ENCODE data around the gene CLNK. TPM values are rescaled to one million over a fixed set of nuclear protein-coding genes. Genes with fewer than 3 reads are reported as not detected.

The CLNK gene
- total and polyA plus RNA-seq, 2 experiments from 2014 or later, result not detected

GRCh38 chr4:10704430-10704810 is 19.9 kb upstream of the CLNK start:
- Histone ChIP-seq H3K27ac (no peak overlapping the region), H3K27me3 (no peaks in the 10 kb centered on the region), H2AFZ (no peak overlapping the region), H3K9me2 (replicated peaks; ENCODE audit: insufficient read depth) (no peaks in the 10 kb centered on the region), H3K9me3 (ENCODE audit: low read depth) (no peaks in the 10 kb centered on the region), H4K20me1 (ENCODE audit: insufficient read depth, poor library complexity, severe bottlenecking) (no peaks in the 10 kb centered on the region), H3K4me2 (no peak overlapping the region), H3K79me2 (no peaks in the 10 kb centered on the region), H3K36me3 (replicated peaks; ENCODE audit: insufficient read depth, low read depth) (no peaks in the 10 kb centered on the region), H3K4me3 (no peak overlapping the region), H3K4me1 (ENCODE audit: insufficient read depth) (peaks cover 19% of the 10 kb centered on the region)
- no peak for DNase-seq (ENCODE audit: low spot score)
- TF ChIP-seq CTCF (IDR thresholded peaks at IDR 0.05; ENCODE audit: poor library complexity) (no peak), EZH2phosphoT487 (IDR thresholded peaks at IDR 0.05; ENCODE audit: low read depth, severe bottlenecking, unreplicated experiment) (no peak), EZH2 (IDR thresholded peaks at IDR 0.05; ENCODE audit: borderline replicate concordance) (no peak)

- DNase-seq (ENCODE audit: low spot score), result no peak
- no peak overlapping the region for H3K4me3 ChIP-seq
- H4K20me1 ChIP-seq (ENCODE audit: insufficient read depth, poor library complexity, severe bottlenecking), result no peaks in the 10 kb centered on the region
- no peak overlapping the region for H3K4me2 ChIP-seq
- no peak overlapping the region for H3K27ac ChIP-seq
- peaks cover 19% of the 10 kb centered on the region for H3K4me1 ChIP-seq (ENCODE audit: insufficient read depth)
- no peaks in the 10 kb centered on the region for H3K79me2 ChIP-seq
- WGBS (ENCODE audit: low lambda C conversion rate, missing lambda C conversion rate), result 80% methylated on average over 3 of the region's 3 CpGs
- no peaks in the 10 kb centered on the region for H3K36me3 ChIP-seq (replicated peaks; ENCODE audit: insufficient read depth, low read depth)
- H3K27me3 ChIP-seq, result no peaks in the 10 kb centered on the region
- H3K9me2 ChIP-seq (replicated peaks; ENCODE audit: insufficient read depth), result no peaks in the 10 kb centered on the region
- H3K9me3 ChIP-seq (ENCODE audit: low read depth), result no peaks in the 10 kb centered on the region
- TF ChIP-seq EZH2 (IDR thresholded peaks at IDR 0.05; ENCODE audit: borderline replicate concordance) (no peak), CTCF (IDR thresholded peaks at IDR 0.05; ENCODE audit: poor library complexity) (no peak), EZH2phosphoT487 (IDR thresholded peaks at IDR 0.05; ENCODE audit: low read depth, severe bottlenecking, unreplicated experiment) (no peak)
- no peak overlapping the region for H2AFZ ChIP-seq
Observed at GRCh38 chr4:10703766-10704429, 19.3 kb upstream of the CLNK start.

GRCh38 chr4:10703156-10703555 is 18.6 kb upstream of the CLNK start:
- H3K4me2 ChIP-seq, result no peak overlapping the region
- H3K27ac ChIP-seq, result no peak overlapping the region
- no peaks in the 10 kb centered on the region for H3K36me3 ChIP-seq (replicated peaks; ENCODE audit: insufficient read depth, low read depth)
- WGBS (ENCODE audit: low lambda C conversion rate, missing lambda C conversion rate), result 89% methylated on average over 5 of the region's 5 CpGs
- no peak overlapping the region for H2AFZ ChIP-seq
- TF ChIP-seq CTCF (IDR thresholded peaks at IDR 0.05; ENCODE audit: poor library complexity) (no peak), EZH2phosphoT487 (IDR thresholded peaks at IDR 0.05; ENCODE audit: low read depth, severe bottlenecking, unreplicated experiment) (no peak)
- no peak overlapping the region for H3K4me3 ChIP-seq
- no peaks in the 10 kb centered on the region for H3K27me3 ChIP-seq
- no peak for DNase-seq (ENCODE audit: low spot score)
- no peaks in the 10 kb centered on the region for H3K79me2 ChIP-seq
- peaks cover 19% of the 10 kb centered on the region for H3K4me1 ChIP-seq (ENCODE audit: insufficient read depth)
- no peaks in the 10 kb centered on the region for H4K20me1 ChIP-seq (ENCODE audit: insufficient read depth, poor library complexity, severe bottlenecking)
- no peaks in the 10 kb centered on the region for H3K9me3 ChIP-seq (ENCODE audit: low read depth)
- H3K9me2 ChIP-seq (replicated peaks; ENCODE audit: insufficient read depth), result no peaks in the 10 kb centered on the region
